Activated T-helper 1 cell treated with anti-CD3 and anti-CD28 coated beads, Interleukin-12 subunit alpha, Interleukin-12 subunit beta, Interleukin-2, Interleukin-4 antibody, amounts not matched to agents 30 ng/mL and 10 ng/mL and 1 ng/mL, durations not matched to agents 14 hours and 24 hours and 36 hours (primary cell): Measurements from ENCODE around the gene ADAMTS6. TPM values are rescaled to one million over a fixed set of nuclear protein-coding genes. Genes with fewer than 3 reads are reported as not detected.
"Not testable (repeated sequence)": the region's sequence is repeated elsewhere in the genome, so short reads cannot be mapped to it uniquely, and the experiment has no call there.

ENCODE experiments used
- DNase-seq: peaks from one replicate; pipeline ENCODE4 v3.0.0; 2021; ENCODE audit warnings: low spot score
- H3K27ac Mint-ChIP-seq: one replicate; pipeline ENCODE4 v1.8.0; 2021; ENCODE audit warnings: mild to moderate bottlenecking, mixed read lengths
- H3K27me3 Mint-ChIP-seq: one replicate; pipeline ENCODE4 v1.8.0; 2022; ENCODE audit warnings: mild to moderate bottlenecking, moderate library complexity, mixed read lengths; ENCODE audit not compliant: insufficient read depth
- H3K36me3 Mint-ChIP-seq: one replicate; pipeline ENCODE4 v1.8.0; 2021; ENCODE audit warnings: low read depth, mixed read lengths
- H3K4me1 Mint-ChIP-seq: one replicate; pipeline ENCODE4 v1.8.0; 2021; ENCODE audit warnings: low read depth, mixed read lengths
- H3K4me3 Mint-ChIP-seq: one replicate; pipeline ENCODE4 v1.8.0; 2021; ENCODE audit warnings: mild to moderate bottlenecking, moderate library complexity, mixed read lengths
- H3K9me3 Mint-ChIP-seq: one replicate; pipeline ENCODE4 v1.8.0; 2021; ENCODE audit warnings: mixed read lengths
- intact Hi-C: fragments of 100-400 bp; cut with micrococcal nuclease; formaldehyde crosslinking; loops from one replicate; pipeline ENCODE4 v1.15.1; 2024
- total RNA-seq: library from RNA; stranded (reverse); gene quantifications from 2 replicates; pipeline ENCODE4 v1.2.3, GENCODE V29; 2022

The ADAMTS6 gene
- total RNA-seq, 1 donor from 2014 or later, result 0.86 TPM

DNA sequence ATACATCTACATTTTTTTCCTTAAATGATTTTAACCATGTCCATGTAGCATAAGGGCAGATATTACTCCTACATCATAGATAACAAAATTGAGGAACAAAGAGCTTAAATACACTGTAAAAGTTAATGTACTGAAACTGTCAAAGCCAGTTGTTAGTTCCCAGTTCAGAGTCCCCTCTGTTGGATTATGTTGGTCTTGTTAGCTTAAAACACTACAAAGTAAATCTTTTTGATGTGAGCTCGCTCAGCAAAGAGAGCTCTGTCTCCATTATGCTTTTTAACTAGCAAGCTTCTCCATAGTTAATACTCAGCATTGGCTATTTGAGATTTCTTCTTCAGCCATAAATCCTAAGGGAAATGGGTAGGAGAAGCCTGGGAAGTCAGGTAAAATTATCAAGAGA lies 149.1 kb downstream of the ADAMTS6 start:
- peaks cover 2% of the 10 kb centered on the region for H3K27me3 Mint-ChIP-seq
- no peaks in the 10 kb centered on the region for H3K4me1 Mint-ChIP-seq
- intact Hi-C loops, result no loop called here
- no peaks in the 10 kb centered on the region for H3K9me3 Mint-ChIP-seq
- DNase-seq, result no peak
- no peaks in the 10 kb centered on the region for H3K36me3 Mint-ChIP-seq
- no peak overlapping the region for H3K4me3 Mint-ChIP-seq
- no peak overlapping the region for H3K27ac Mint-ChIP-seq

DNA sequence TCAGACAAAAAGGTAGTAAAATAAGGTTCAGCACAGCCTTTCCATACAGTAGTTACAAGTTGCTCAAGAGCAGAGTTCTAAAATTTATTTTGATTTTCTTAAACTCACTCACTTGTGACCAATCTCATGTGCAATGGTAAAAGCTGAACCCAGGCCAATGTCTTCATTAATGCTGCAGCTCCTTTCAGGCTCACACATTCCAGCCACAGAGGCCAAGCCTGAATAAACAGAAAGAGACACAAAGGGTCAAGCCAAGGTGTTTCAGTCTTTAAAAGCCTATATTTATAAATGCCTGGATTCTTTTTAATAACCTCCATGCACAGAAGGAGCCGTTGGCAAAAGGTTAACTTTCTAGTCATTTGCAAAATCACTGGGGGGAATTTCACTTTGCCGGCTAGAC lies 152.5 kb downstream of the ADAMTS6 start:
- Mint-ChIP-seq H3K27me3 (peaks cover 2% of the 10 kb centered on the region), H3K4me1 (no peaks in the 10 kb centered on the region), H3K27ac (no peak overlapping the region), H3K9me3 (no peaks in the 10 kb centered on the region), H3K36me3 (no peaks in the 10 kb centered on the region), H3K4me3 (no peak overlapping the region)
- intact Hi-C loops, result no loop called here
- DNase-seq, result no peak

DNA sequence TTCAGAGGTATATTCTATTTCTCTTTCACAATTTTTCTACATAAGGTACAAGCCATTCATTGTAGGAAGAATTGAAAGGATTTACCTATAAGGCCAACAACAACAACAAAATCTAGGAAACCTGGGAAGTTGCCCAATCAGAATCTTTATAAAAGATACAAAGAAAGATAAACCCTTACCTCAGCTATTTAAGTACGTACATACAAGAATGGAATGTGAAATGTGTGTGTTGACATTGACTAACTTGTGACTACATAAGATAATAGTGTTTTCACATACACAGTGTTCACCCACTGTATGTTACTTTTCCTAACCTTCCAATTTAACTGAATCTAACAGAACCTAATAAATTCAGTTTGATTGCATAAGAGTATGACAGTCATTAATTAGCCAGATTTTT lies 154.1 kb downstream of the ADAMTS6 start:
- Mint-ChIP-seq H3K27ac (no peak overlapping the region), H3K27me3 (peaks cover 2% of the 10 kb centered on the region), H3K4me3 (no peak overlapping the region), H3K36me3 (no peaks in the 10 kb centered on the region), H3K4me1 (no peaks in the 10 kb centered on the region), H3K9me3 (no peaks in the 10 kb centered on the region)
- no peak for DNase-seq
- intact Hi-C loops, result no loop called here

DNA sequence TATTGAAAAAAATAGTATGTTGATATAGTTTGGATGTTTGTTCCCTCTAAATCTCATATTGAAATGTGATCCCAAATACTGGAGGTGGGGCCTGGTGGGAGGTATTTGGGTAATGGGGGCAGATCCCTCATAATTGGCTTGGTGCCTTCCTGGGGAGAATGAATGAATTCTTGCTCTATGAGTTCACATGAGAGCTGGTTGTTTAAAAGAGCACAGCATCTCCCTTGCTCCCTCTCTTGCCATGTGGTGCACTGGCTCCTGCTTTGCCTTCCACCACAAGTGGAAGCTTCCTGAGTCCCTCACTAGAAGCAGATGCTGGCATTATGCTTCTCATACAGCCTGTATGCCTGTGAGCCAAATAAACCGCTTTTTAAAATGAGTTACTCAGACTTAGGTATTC lies 154.8 kb downstream of the ADAMTS6 start:
- no peak overlapping the region for H3K4me3 Mint-ChIP-seq
- H3K27me3 Mint-ChIP-seq, result no peaks in the 10 kb centered on the region
- H3K4me1 Mint-ChIP-seq, result no peaks in the 10 kb centered on the region
- no peak for DNase-seq
- intact Hi-C loops, result no loop called here
- no peaks in the 10 kb centered on the region for H3K9me3 Mint-ChIP-seq
- H3K27ac Mint-ChIP-seq, result no peak overlapping the region
- H3K36me3 Mint-ChIP-seq, result no peaks in the 10 kb centered on the region

DNA sequence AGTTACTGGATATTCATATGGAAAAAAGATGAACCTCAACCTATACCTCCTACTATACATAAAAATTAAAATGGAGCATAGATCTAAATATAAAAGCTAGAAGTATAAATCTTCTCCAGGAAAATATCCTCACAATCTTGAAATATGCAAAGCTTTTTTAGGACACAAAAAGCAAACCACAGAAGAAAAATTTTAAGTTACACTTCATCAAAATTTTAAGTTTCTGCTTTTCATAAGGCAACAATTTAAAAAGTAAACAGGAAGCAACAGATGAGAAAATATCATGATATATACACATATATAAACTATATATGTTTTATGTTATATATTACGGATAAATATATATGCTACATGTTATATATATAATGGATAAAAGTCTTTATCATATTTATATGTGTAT lies 157.5 kb downstream of the ADAMTS6 start:
- no peak for DNase-seq
- Mint-ChIP-seq H3K27ac (no peak overlapping the region), H3K27me3 (no peaks in the 10 kb centered on the region), H3K4me1 (no peaks in the 10 kb centered on the region), H3K36me3 (no peaks in the 10 kb centered on the region), H3K4me3 (no peak overlapping the region), H3K9me3 (no peaks in the 10 kb centered on the region)
- intact Hi-C loops, result no loop called here

DNA sequence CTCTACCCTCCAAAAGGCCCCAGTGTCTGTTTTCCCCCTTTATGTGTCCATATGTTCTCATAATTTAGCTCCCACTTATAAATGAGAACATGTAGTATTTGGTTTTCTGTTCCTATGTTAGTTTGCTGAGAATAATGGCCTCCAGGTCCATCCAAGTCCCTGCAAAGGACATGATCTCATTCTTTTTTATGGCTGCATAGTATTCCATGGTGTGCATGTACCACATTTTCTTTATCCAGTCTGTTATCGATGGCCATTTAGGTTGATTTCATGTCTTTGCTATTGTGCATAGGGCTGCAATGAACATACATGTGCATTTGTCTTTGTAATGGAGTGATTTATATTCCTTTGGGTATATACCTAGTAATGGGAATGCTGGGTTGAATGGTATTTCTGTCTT lies 161.0 kb downstream of the ADAMTS6 start:
- DNase-seq, H3K4me3 Mint-ChIP-seq, H3K27ac Mint-ChIP-seq, H3K27me3 Mint-ChIP-seq, H3K36me3 Mint-ChIP-seq, H3K4me1 Mint-ChIP-seq, H3K9me3 Mint-ChIP-seq: not testable (repeated sequence)
- intact Hi-C loops, result loop anchor here (1.0 kb wide), 1 partner anchor 18 kb away; no protein-coding TSS in a partner anchor

DNA sequence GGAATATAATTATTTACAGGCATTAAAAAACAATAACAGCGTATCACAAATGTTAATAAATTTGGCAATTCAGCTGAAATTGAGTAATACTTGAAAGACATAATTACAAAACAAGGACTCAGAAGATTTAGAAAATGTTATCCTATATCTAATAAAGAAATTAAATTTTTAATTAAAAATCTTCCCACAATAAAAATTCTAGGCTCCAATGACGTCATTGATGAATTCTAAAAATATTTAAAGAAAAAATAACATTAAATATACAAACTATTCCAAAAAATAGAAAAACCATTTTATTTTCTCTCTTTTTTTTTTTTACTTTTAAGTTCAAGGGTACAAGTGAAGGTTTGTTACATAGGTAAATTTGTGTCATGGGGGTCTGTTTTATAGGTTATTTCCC lies 161.5 kb downstream of the ADAMTS6 start:
- Mint-ChIP-seq H3K36me3 (no peaks in the 10 kb centered on the region), H3K9me3 (no peaks in the 10 kb centered on the region), H3K27ac (no peak overlapping the region), H3K4me1 (no peaks in the 10 kb centered on the region), H3K27me3 (no peaks in the 10 kb centered on the region), H3K4me3 (no peak overlapping the region)
- no peak for DNase-seq
- intact Hi-C loops, result no loop called here

DNA sequence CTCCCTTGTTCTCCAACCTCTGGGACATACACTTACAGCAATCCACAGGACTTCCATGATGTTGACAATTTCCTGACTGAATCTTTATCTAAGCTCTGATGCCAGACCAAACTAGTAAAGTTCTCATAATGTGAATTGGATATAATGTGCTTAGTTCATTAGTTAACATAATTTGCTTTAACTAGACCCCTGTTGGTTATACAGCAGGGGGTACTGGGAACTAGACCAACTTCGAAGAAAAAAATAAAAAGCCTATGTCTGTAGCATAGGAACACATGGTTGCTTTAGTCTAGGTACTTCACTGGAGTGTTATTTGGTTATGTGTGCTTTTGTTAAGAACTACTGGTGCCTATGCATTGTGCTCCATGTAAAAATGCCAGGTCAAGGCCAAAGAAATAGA lies 173.8 kb downstream of the ADAMTS6 start:
- Mint-ChIP-seq H3K9me3 (no peaks in the 10 kb centered on the region), H3K27me3 (no peaks in the 10 kb centered on the region), H3K4me1 (no peaks in the 10 kb centered on the region)

DNA sequence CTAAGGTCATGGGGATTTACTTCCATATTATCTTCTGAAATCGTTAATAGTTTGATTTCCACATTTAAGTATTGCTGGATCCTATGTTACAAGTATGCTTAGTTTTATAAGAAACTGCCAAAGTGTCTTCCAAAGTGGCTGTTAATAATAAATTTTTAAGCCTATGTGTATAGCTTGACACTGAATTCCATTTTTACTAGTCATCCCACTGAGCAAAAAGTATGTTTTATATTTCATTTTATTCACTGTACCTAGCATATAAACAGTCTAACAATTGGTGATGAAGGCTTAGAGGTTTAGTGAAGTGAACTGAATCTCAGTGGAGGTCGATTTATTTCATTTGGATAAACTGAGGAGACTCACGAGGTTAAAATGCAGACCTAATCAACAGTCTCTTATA lies 174.6 kb downstream of the ADAMTS6 start:
- intact Hi-C loops, result no loop called here
- Mint-ChIP-seq H3K4me1 (no peaks in the 10 kb centered on the region), H3K27me3 (no peaks in the 10 kb centered on the region), H3K27ac (no peak overlapping the region), H3K36me3 (no peaks in the 10 kb centered on the region), H3K4me3 (no peak overlapping the region), H3K9me3 (no peaks in the 10 kb centered on the region)
- DNase-seq, result no peak

More for the DNA sequence above, 173.8 kb downstream of the ADAMTS6 start:
- no peaks in the 10 kb centered on the region for H3K36me3 Mint-ChIP-seq
- no peak overlapping the region for H3K4me3 Mint-ChIP-seq
- intact Hi-C loops, result no loop called here
- no peak for DNase-seq
- H3K27ac Mint-ChIP-seq, result no peak overlapping the region

DNA sequence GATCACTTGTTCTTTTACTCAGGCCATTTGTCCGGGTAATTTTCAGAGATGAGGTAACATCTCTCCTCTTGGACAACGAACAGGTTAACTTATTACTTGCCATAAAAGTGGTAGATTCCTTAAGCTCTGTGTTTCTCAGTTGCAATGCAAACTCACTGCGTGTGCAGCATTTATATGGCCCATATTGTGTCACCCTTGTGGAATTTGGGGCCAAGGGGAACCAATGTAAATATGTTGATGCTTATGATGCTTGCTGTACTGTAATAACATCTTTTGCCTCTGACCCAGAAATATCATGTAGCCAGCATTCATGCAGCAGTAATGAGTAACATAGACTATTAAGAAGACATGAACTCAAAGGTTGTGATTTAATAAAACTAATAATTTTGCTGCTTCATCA lies 175.8 kb downstream of the ADAMTS6 start:
- Mint-ChIP-seq H3K27me3 (no peaks in the 10 kb centered on the region), H3K36me3 (no peaks in the 10 kb centered on the region), H3K4me3 (no peak overlapping the region), H3K9me3 (no peaks in the 10 kb centered on the region), H3K27ac (no peak overlapping the region), H3K4me1 (no peaks in the 10 kb centered on the region)
- DNase-seq, result no peak
- intact Hi-C loops, result no loop called here

DNA sequence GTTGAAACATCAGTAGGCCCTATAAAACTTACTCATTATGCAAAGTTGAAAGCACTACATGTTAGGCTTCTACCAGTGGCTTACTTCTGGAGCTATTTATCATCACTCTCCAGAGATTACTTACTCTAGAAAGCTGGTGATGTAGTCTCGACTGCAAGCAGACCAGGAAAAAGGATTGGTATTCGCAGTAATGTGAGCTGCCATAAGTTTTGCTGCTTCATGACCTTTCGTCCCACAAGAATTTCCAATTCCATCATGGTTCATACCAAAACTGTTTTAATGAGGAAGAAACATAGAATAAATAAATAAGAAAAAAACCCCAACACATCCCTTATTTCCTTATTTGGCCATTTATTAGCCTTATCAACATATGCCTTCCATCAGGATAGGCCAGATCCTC lies 181.9 kb downstream of the ADAMTS6 start:
- intact Hi-C loops, result no loop called here
- Mint-ChIP-seq H3K36me3 (no peaks in the 10 kb centered on the region), H3K4me3 (no peak overlapping the region), H3K9me3 (no peaks in the 10 kb centered on the region), H3K27me3 (no peaks in the 10 kb centered on the region), H3K27ac (no peak overlapping the region), H3K4me1 (no peaks in the 10 kb centered on the region)
- DNase-seq, result no peak

DNA sequence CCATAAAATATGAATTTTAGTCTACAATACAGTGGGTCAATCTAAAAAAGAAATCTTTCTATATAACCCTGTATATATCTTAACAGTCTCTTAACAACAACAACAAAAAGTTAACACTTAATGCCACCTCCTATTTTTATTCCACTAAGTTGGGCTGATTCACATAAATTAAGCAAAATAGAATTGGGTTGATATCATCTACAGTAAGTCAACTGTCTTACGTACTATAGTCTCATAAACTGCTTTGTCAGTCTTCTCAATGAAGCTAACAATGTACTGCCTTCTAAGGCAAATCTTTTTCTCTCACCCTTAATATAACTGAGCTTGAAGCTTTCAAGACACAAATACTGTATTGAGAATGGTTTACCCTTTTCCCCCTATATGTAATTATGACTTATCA lies 185.7 kb downstream of the ADAMTS6 start:
- no peak overlapping the region for H3K4me3 Mint-ChIP-seq
- H3K9me3 Mint-ChIP-seq, result no peaks in the 10 kb centered on the region
- no peaks in the 10 kb centered on the region for H3K36me3 Mint-ChIP-seq
- no peak overlapping the region for H3K27ac Mint-ChIP-seq
- H3K27me3 Mint-ChIP-seq, result no peaks in the 10 kb centered on the region
- no peak for DNase-seq
- intact Hi-C loops, result no loop called here
- no peaks in the 10 kb centered on the region for H3K4me1 Mint-ChIP-seq

DNA sequence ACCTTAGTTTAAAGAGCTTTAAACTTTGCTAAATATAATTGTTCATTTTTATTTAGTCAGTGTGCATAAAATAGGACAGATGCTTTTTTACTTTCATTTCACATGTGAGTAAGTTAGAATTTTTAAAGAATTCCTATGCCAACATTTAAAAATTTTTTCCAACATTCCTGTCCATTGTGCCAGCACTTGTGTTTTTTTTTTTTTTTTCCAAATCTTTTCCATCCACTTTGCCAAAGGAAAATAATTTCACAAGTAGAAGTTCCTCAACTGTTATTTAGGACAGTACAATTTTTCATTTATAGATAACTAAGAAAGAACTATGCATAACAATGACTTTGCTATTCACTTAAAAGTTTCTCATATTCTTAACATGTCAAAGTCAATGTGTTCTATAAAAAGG lies 189.5 kb downstream of the ADAMTS6 start:
- Mint-ChIP-seq H3K27ac (no peak overlapping the region), H3K4me1 (no peaks in the 10 kb centered on the region), H3K36me3 (no peaks in the 10 kb centered on the region), H3K27me3 (no peaks in the 10 kb centered on the region), H3K4me3 (no peak overlapping the region), H3K9me3 (no peaks in the 10 kb centered on the region)
- no peak for DNase-seq
- intact Hi-C loops, result no loop called here

DNA sequence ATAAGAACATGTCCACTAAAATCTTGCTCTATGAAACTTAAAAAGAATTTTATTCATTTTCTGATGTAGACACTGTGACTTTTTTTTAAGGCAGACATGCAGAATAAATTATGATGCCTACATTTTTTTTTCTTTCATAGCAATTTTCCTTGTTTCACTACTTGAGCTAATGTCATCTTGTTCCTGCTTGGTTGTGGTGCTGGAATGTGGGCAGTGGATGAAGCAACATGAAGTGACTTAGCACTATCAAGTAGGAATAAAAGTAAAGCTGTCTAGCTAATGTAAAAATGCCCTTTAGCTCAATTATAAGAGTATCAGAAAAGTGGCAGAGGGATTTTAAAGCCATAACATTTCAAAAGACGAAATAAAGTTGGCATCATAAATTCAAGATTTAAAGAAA lies 191.0 kb downstream of the ADAMTS6 start:
- no peak for DNase-seq
- H3K4me3 Mint-ChIP-seq, result no peak overlapping the region
- H3K27me3 Mint-ChIP-seq, result no peaks in the 10 kb centered on the region
- H3K4me1 Mint-ChIP-seq, result no peaks in the 10 kb centered on the region
- no peaks in the 10 kb centered on the region for H3K9me3 Mint-ChIP-seq
- H3K27ac Mint-ChIP-seq, result no peak overlapping the region
- H3K36me3 Mint-ChIP-seq, result no peaks in the 10 kb centered on the region
- intact Hi-C loops, result no loop called here
